ENCODE results near the gene SLC30A7. TPM values are rescaled to one million over a fixed set of nuclear protein-coding genes. Genes with fewer than 3 reads are reported as not detected.

Gene SLC30A7
- total and polyA plus RNA-seq, 4 donors, result 6.0 to 38.9 (median 10.9) TPM

GRCh38 chr1:100874433-100874832 lies 21.5 kb upstream of the SLC30A7 start:
- 27% methylated on average over 2 of the region's 2 CpGs for WGBS
- Histone ChIP-seq H3K27me3 (ENCODE audit: control insufficient read depth in 4 of 4, insufficient read depth in 4 of 4, low read length in 3 of 4) (no peaks in the 10 kb centered on the region), H3K27ac (ENCODE audit: low read depth in 1 of 2, low read length in 2 of 2) (no peak overlapping the region), H3K9me3 (ENCODE audit: control insufficient read depth in 4 of 4, low read length in 3 of 4) (no peaks in the 10 kb centered on the region), H3K4me3 (ENCODE audit: low read depth in 1 of 3, low read length in 3 of 3) (no peak overlapping the region), H3K36me3 (ENCODE audit: control insufficient read depth in 4 of 4, insufficient read depth in 3 of 4, low read depth in 1 of 4, low read length in 3 of 4) (peaks cover 0 to 6% (median 3%) of the 10 kb centered on the region in 4 donors), H3K9ac (ENCODE audit: low read depth in 1 of 2, low read length in 2 of 2) (no peak overlapping the region), H3K4me1 (ENCODE audit: control insufficient read depth in 4 of 4, insufficient read depth in 4 of 4, low read length in 3 of 4) (peaks cover 0 to 5% (median 2%) of the 10 kb centered on the region in 4 donors)
- no peak for TF ChIP-seq EGR1 (IDR thresholded peaks at IDR 0.05; ENCODE audit: low read depth in 2 of 2)
- TF ChIP-seq ZBTB33 (IDR thresholded peaks at IDR 0.05), result no peak
- TF ChIP-seq HNF4G (IDR thresholded peaks at IDR 0.05), result no peak
- no peak for TF ChIP-seq FOXA1 (IDR thresholded peaks at IDR 0.05)
- TF ChIP-seq REST (IDR thresholded peaks at IDR 0.05), result no peak
- no peak for TF ChIP-seq HNF4A (conservative IDR thresholded peaks at IDR 0.05)
- TF ChIP-seq MAX (IDR thresholded peaks at IDR 0.05), result no peak
- TF ChIP-seq RXRA (IDR thresholded peaks at IDR 0.05), result no peak
- no peak for TF ChIP-seq JUND (IDR thresholded peaks at IDR 0.05)
- no peak for TF ChIP-seq TAF1 (conservative IDR thresholded peaks at IDR 0.05)
- TF ChIP-seq CTCF (IDR thresholded peaks at IDR 0.05; ENCODE audit: low read depth, low read length, missing input control), result no peak
- no peak for TF ChIP-seq RAD21 (IDR thresholded peaks at IDR 0.05)
- no peak for TF ChIP-seq YY1 (IDR thresholded peaks at IDR 0.05)
- TF ChIP-seq NR2F2 (IDR thresholded peaks at IDR 0.05), result no peak
- no peak for TF ChIP-seq GABPA (IDR thresholded peaks at IDR 0.05 in 1 of 2, conservative IDR thresholded peaks at IDR 0.05 in 1 of 2)
- no peak for TF ChIP-seq ATF3 (IDR thresholded peaks at IDR 0.05)
- no peak for TF ChIP-seq FOXA2 (IDR thresholded peaks at IDR 0.05)
- no peak for TF ChIP-seq SP1 (IDR thresholded peaks at IDR 0.05)
- no peak for DNase-seq (ENCODE audit: low spot score)

All from liver (tissue), 9 donors.